ENCODE measurements around the gene MCCC2. TPM values are rescaled to one million over a fixed set of nuclear protein-coding genes. Genes with fewer than 3 reads are reported as not detected.
"Not testable (repeated sequence)": the region's sequence is repeated elsewhere in the genome, so short reads cannot be mapped to it uniquely, and the experiment has no call there.

Gene MCCC2
- total and polyA plus RNA-seq, 12 donors, result 24.0 to 135 (median 79.5) TPM

GRCh38 chr5:71662381-71662780 is 75.2 kb downstream of the MCCC2 start:
- intact Hi-C loops (cut with DNase I), result no loop called here
- TF ChIP-seq CTCF (IDR thresholded peaks at IDR 0.05), result no peak
- TF ChIP-seq POLR2A (IDR thresholded peaks at IDR 0.05), result no peak
- no peak for DNase-seq
- Histone ChIP-seq H3K27me3 (no peaks in the 10 kb centered on the region), H3K4me1 (replicated peaks in 1 of 2) (no peaks in the 10 kb centered on the region), H3K27ac (no peak overlapping the region), H3K36me3 (replicated peaks in 1 of 2) (peaks cover 0 to 6% of the 10 kb centered on the region in 2 donors), H3K4me3 (no peak overlapping the region), H3K9me3 (replicated peaks in 1 of 3) (no peaks in the 10 kb centered on the region)
- WGBS, 4 donors, result 87 to 94% (median 93%) methylated on average over 11 of the region's 11 CpGs

GRCh38 chr5:71663191-71663969 is 76.2 kb downstream of the MCCC2 start:
- WGBS, 4 donors, result 67 to 85% (median 80%) methylated on average over 6 of the region's 6 CpGs
- Histone ChIP-seq H3K36me3 (replicated peaks in 1 of 2) (no peaks in the 10 kb centered on the region), H3K4me1 (replicated peaks in 1 of 2) (no peaks in the 10 kb centered on the region), H3K9me3 (replicated peaks in 1 of 3) (no peaks in the 10 kb centered on the region), H3K27ac (no peak overlapping the region), H3K27me3 (no peaks in the 10 kb centered on the region), H3K4me3 (no peak overlapping the region)
- TF ChIP-seq CTCF (IDR thresholded peaks at IDR 0.05) (no peak), POLR2A (IDR thresholded peaks at IDR 0.05) (no peak)
- DNase-seq, result no peak
- intact Hi-C loops (cut with DNase I), result no loop called here

- intact Hi-C loops (cut with DNase I), result not testable (repeated sequence)
Observed at GRCh38 chr5:71664615-71665014, 77.5 kb downstream of the MCCC2 start.

GRCh38 chr5:71666321-71666720 is 79.2 kb downstream of the MCCC2 start:
- WGBS, 4 donors, result 57 to 64% (median 60%) methylated on average over 2 of the region's 2 CpGs
- TF ChIP-seq CTCF (IDR thresholded peaks at IDR 0.05), result no peak
- TF ChIP-seq POLR2A (IDR thresholded peaks at IDR 0.05), result no peak
- intact Hi-C loops (cut with DNase I), result no loop called here
- Histone ChIP-seq H3K27me3 (no peaks in the 10 kb centered on the region), H3K27ac (no peak overlapping the region), H3K36me3 (replicated peaks in 1 of 2) (no peaks in the 10 kb centered on the region), H3K9me3 (replicated peaks in 1 of 3) (no peaks in the 10 kb centered on the region), H3K4me1 (replicated peaks in 1 of 2) (no peaks in the 10 kb centered on the region), H3K4me3 (no peak overlapping the region)
- DNase-seq, result no peak

More at GRCh38 chr5:71664615-71665014, 77.5 kb downstream of the MCCC2 start:
- not testable (repeated sequence) for H3K4me1 ChIP-seq (replicated peaks in 1 of 2); H3K27ac ChIP-seq; H3K9me3 ChIP-seq (replicated peaks in 1 of 3); DNase-seq; H3K4me3 ChIP-seq; H3K36me3 ChIP-seq (replicated peaks in 1 of 2); H3K27me3 ChIP-seq
- 93 to 97% (median 95%) methylated on average over 3 of the region's 3 CpGs for WGBS, 4 donors

- H3K27ac ChIP-seq, result no peak overlapping the region
- no peak for DNase-seq
- 74 to 90% (median 83%) methylated on average over 1 of the region's 1 CpG for WGBS, 4 donors
Observed at GRCh38 chr5:71677977-71678376, 90.8 kb downstream of the MCCC2 start.

More at GRCh38 chr5:71677977-71678376, 90.8 kb downstream of the MCCC2 start:
- TF ChIP-seq POLR2A (IDR thresholded peaks at IDR 0.05), result no peak
- no peak for TF ChIP-seq CTCF (IDR thresholded peaks at IDR 0.05)
- H3K4me3 ChIP-seq, result no peak overlapping the region
- H3K36me3 ChIP-seq (replicated peaks in 1 of 2), result no peaks in the 10 kb centered on the region
- H3K4me1 ChIP-seq (replicated peaks in 1 of 2), result no peaks in the 10 kb centered on the region
- intact Hi-C loops (cut with DNase I), result no loop called here
- H3K9me3 ChIP-seq (replicated peaks in 1 of 3), result no peaks in the 10 kb centered on the region
- H3K27me3 ChIP-seq, result no peaks in the 10 kb centered on the region
